Ishikawa (cell line): ENCODE results near the gene ECT2L.

Experiments used
- CEBPB ChIP-seq: IDR thresholded peaks from 2 replicates; pipeline ENCODE4 v1.6.1; 2012
- CREB1 ChIP-seq: IDR thresholded peaks from 2 replicates; pipeline ENCODE4 v1.6.1; 2012; ENCODE audit warnings: low read depth
- EGR1 ChIP-seq: IDR thresholded peaks from 2 replicates; pipeline ENCODE4 v1.6.1; 2012
- EP300 ChIP-seq: IDR thresholded peaks from 2 replicates; pipeline ENCODE4 v1.6.1; 2012; ENCODE audit warnings: borderline replicate concordance
- FOXM1 ChIP-seq: IDR thresholded peaks from 2 replicates; pipeline ENCODE4 v1.6.1; 2012; ENCODE audit warnings: low read depth, borderline replicate concordance
- NFIC ChIP-seq: IDR thresholded peaks from 2 replicates; pipeline ENCODE4 v1.6.1; 2012
- RAD21 ChIP-seq: IDR thresholded peaks from 2 replicates; pipeline ENCODE4 v1.6.1; 2012; ENCODE audit warnings: low read depth
- TAF1 ChIP-seq: IDR thresholded peaks from 2 replicates; pipeline ENCODE4 v1.6.1; 2012; ENCODE audit warnings: low read depth, mild to moderate bottlenecking
- TCF12 ChIP-seq: IDR thresholded peaks from 2 replicates; pipeline ENCODE4 v1.6.1; 2012; ENCODE audit warnings: low read depth
- TEAD4 ChIP-seq: IDR thresholded peaks from 2 replicates; pipeline ENCODE4 v1.6.1; 2012
- YY1 ChIP-seq: IDR thresholded peaks from 2 replicates; pipeline ENCODE4 v1.6.1; 2012; ENCODE audit warnings: low read depth
- ZBTB7A ChIP-seq: IDR thresholded peaks from 2 replicates; pipeline ENCODE4 v1.6.1; 2012; ENCODE audit warnings: low read depth
- TF ChIP-seq, protein P1 (sequence below): IDR thresholded peaks from 2 replicates; pipeline ENCODE4 v1.6.1; 2012; ENCODE audit warnings: low read depth, mild to moderate bottlenecking
- TF ChIP-seq, protein P2 (sequence below): IDR thresholded peaks from 2 replicates; pipeline ENCODE4 v1.6.1; 2012
- TF ChIP-seq, protein P3 (sequence below): IDR thresholded peaks from 2 replicates; pipeline ENCODE4 v1.6.1; 2012

The ECT2L gene, protein sequence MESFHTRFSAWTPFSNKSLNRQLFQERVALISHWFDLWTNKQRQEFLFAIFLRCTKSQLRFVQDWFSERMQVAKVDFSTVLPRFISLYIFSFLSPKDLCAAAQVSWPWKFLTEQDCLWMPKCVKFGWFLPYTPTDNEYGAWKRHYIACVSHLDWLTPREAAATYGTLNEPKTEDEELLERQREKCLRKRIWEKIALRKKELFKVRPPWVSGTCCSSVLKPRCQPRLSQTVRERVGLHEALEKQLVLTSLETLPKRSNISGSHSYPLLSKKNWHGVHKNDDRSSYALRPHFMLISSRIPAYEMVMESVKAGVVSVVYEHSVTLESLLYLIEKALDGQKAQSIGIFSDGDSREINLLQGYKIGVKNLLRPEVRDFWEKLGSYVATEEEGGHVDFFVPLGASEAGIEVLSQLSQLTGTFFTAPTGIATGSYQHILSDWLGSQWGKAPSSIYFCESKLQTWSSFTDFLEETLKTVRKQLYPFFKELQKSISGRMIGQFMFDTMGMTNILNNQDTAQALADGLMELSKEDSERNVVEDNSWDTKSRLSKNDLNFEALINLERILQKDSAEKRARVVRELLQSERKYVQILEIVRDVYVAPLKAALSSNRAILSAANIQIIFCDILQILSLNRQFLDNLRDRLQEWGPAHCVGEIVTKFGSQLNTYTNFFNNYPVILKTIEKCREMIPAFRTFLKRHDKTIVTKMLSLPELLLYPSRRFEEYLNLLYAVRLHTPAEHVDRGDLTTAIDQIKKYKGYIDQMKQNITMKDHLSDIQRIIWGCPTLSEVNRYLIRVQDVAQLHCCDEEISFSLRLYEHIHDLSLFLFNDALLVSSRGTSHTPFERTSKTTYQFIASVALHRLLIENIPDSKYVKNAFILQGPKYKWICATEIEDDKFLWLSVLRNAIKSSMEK

DNA sequence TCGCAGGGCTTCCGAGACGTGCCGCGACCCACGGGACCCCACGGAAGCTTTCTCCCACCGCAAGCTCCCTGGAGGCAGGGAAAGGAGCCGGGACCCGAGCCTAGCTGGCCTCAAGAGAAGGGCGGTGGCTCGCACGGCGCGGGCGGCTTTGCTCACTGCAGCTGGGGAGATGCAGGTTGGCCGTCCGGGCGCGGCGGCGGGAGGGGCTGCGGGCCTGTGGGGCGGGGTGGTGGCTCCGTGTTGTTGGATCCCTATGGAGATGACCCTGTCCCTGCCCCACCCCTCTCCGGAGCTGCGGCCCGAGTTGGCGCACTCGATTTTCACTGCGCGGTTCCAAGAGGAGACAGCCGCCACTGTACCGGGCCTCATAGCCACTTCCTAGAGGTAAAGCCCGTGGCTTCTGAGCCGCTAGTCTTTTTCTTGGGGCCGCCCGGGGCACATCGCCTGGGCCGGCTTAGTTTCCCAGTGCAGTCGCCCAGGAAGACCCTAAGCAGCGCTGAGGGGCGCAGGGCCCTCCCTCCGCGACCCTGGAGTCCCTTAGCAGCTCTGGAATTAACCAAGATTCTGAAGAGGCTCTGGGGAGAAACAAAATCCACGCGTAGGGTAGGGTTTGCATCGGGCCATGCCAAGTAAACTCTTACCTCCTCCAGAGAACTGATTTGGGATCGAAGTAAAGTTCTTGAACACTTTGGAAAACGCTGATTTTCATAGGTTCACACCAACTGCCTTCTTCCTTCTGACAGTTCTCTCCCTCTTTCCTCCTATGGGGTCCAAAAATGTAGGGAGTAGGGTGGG lies at the start of gene ECT2L:
Gene ECT2L, plus strand, starts transcription at position 279 of the 795 bp plus-strand sequence. CDS start 17,188 bp downstream, outside the sequence.
- TF ChIP-seq, protein P1, sequence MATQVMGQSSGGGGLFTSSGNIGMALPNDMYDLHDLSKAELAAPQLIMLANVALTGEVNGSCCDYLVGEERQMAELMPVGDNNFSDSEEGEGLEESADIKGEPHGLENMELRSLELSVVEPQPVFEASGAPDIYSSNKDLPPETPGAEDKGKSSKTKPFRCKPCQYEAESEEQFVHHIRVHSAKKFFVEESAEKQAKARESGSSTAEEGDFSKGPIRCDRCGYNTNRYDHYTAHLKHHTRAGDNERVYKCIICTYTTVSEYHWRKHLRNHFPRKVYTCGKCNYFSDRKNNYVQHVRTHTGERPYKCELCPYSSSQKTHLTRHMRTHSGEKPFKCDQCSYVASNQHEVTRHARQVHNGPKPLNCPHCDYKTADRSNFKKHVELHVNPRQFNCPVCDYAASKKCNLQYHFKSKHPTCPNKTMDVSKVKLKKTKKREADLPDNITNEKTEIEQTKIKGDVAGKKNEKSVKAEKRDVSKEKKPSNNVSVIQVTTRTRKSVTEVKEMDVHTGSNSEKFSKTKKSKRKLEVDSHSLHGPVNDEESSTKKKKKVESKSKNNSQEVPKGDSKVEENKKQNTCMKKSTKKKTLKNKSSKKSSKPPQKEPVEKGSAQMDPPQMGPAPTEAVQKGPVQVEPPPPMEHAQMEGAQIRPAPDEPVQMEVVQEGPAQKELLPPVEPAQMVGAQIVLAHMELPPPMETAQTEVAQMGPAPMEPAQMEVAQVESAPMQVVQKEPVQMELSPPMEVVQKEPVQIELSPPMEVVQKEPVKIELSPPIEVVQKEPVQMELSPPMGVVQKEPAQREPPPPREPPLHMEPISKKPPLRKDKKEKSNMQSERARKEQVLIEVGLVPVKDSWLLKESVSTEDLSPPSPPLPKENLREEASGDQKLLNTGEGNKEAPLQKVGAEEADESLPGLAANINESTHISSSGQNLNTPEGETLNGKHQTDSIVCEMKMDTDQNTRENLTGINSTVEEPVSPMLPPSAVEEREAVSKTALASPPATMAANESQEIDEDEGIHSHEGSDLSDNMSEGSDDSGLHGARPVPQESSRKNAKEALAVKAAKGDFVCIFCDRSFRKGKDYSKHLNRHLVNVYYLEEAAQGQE, result no peak
- no peak for TF ChIP-seq EP300
- TF ChIP-seq TEAD4, result no peak
- no peak for TF ChIP-seq CEBPB
- TF ChIP-seq EGR1, result no peak
- no peak for TF ChIP-seq NFIC
- TF ChIP-seq, protein P2, sequence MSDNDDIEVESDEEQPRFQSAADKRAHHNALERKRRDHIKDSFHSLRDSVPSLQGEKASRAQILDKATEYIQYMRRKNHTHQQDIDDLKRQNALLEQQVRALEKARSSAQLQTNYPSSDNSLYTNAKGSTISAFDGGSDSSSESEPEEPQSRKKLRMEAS, result no peak
- TF ChIP-seq ZBTB7A, result no peak
- no peak for TF ChIP-seq RAD21
- TF ChIP-seq TCF12, result no peak
- no peak for TF ChIP-seq FOXM1

DNA sequence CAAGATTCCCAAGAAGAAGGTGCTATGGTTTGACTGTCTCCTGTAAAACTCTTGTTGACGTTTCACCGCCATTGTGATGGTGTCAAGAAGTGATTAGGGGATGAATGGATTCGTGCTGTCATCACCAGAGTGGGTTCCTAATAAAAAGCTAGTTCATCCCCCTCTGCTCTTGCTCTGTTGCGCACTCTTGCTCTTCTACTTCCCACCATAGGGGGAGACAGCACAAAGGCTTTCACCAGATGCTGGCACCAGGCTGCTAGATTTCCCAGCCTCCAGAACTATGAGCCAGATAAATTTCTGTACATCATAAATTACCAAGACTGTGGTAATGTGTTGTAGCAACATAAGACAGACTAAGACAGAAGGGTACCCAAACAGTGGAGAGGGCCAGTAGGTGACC lies 43.9 kb upstream of the ECT2L start:
- TF ChIP-seq, protein P1, result no peak
- TF ChIP-seq NFIC (no peak), TAF1 (no peak), EP300 (no peak), ZBTB7A (no peak), CEBPB (no peak), YY1 (no peak), TEAD4 (no peak), CREB1 (no peak)
- TF ChIP-seq, protein P3, sequence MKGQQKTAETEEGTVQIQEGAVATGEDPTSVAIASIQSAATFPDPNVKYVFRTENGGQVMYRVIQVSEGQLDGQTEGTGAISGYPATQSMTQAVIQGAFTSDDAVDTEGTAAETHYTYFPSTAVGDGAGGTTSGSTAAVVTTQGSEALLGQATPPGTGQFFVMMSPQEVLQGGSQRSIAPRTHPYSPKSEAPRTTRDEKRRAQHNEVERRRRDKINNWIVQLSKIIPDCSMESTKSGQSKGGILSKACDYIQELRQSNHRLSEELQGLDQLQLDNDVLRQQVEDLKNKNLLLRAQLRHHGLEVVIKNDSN, result no peak

DNA sequence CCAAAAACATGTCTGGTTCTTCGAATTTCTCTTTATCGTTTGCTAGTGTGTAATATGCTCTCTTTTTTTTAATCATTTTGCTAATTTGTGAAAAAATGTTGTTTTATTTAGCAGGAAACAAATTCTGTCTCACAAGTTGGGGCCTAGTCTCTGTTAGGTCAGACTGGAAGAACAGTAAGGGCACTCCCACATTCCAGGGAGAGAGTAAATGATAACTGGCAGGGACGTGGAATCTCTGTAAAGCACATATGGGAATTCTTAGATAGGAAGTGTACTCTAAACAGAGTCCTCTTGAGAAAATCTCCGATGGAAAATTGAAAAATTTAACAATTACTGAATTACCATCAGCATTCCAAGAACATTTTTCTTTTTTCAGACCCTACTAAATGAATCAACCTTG lies 38.8 kb upstream of the ECT2L start:
- TF ChIP-seq, protein P1, result no peak
- TF ChIP-seq CEBPB (no peak), EP300 (no peak), NFIC (no peak), RAD21 (no peak), ZBTB7A (no peak), TAF1 (no peak), FOXM1 (no peak), YY1 (no peak), EGR1 (no peak), TEAD4 (no peak), TCF12 (no peak), CREB1 (no peak)
- TF ChIP-seq, protein P3, result no peak
- TF ChIP-seq, protein P2, result no peak
